GM12875 (cell line): Measurements from ENCODE around the gene FAM50A.
"Not testable (repeated sequence)": the region's sequence is repeated elsewhere in the genome, so short reads cannot be mapped to it uniquely, and the experiment has no call there.

Experiments
- H3K4me3 ChIP-seq: one replicate; pipeline ENCODE4 v1.5.1; 2011; ENCODE audit warnings: low read depth, low read length, control low read depth
- CTCF ChIP-seq: IDR thresholded peaks from 2 replicates; pipeline ENCODE4 v1.5.1; 2011; ENCODE audit warnings: low read depth, mild to moderate bottlenecking, control low read depth, inconsistent platforms, low read length, moderate library complexity, borderline replicate concordance; ENCODE audit not compliant: insufficient read depth

Gene FAM50A

GRCh38 chrX:154494715-154495114, 50.8 kb downstream of the FAM50A start:
- H3K4me3 ChIP-seq = no peak overlapping the region
- no peak for TF ChIP-seq CTCF

- no peak for TF ChIP-seq CTCF
- H3K4me3 ChIP-seq = no peak overlapping the region
These were observed 51.6 kb downstream of the FAM50A start for GRCh38 chrX:154495472-154495922.

GRCh38 chrX:154496591-154497137, 52.7 kb downstream of the FAM50A start:
- not testable (repeated sequence) for H3K4me3 ChIP-seq
